HepG2 (cell line): ENCODE measurements around the gene OR2F2. TPM values are rescaled to one million over a fixed set of nuclear protein-coding genes. Genes with fewer than 3 reads are reported as not detected.

ENCODE experiments used
- ATAC-seq: fragments of 200-7000 bp; cut with Tn5 transposase; 3 replicates; pipeline ENCODE4 v1.9.1; 2020; ENCODE audit warnings: mild to moderate bottlenecking, moderate library complexity
- BruUV-seq: library from RNA; stranded (reverse); fragments of 400-500 nt; replicated peaks from 2 replicates; lab custom pipeline; 2021; lab: Mats Ljungman, UMichigan
- CTCF ChIA-PET: fragments of 300-600 bp; formaldehyde crosslinking; extraction: SDS; loops from one replicate; lab custom pipeline; 2021; ENCODE audit warnings: low total read pairs, inconsistent platforms, low intra/inter-chr PET ratio; lab: Yijun Ruan, JAX
- POLR2A ChIA-PET: fragments of 350-600 bp; sonication (Branson Sonifier 250); formaldehyde crosslinking; loops from one replicate; lab custom pipeline; 2020; ENCODE audit warnings: antibody characterized with exemption, inconsistent platforms; lab: Yijun Ruan, JAX
- DNase-seq: peaks from one replicate; pipeline ENCODE4 v3.0.0-alpha.2; 2015; ENCODE audit warnings: low spot score
- FAIRE-seq: peaks from 3 replicates; lab custom pipeline; 2011; peaks lifted over from hg19 to GRCh38; lab: Jason Lieb, UNC
- H2AFZ ChIP-seq: one replicate; pipeline ENCODE4 v1.6.1; 2011; ENCODE audit warnings: low read length, inconsistent platforms
- H3K27ac ChIP-seq: fragments of 300-600 bp; 3 replicates; pipeline ENCODE4 v1.8.0; 2011; ENCODE audit warnings: mixed run types, mild to moderate bottlenecking, mixed read lengths, low read length, inconsistent platforms; ENCODE audit not compliant: insufficient read depth; ENCODE audit errors: extremely low read length
- H3K27me3 ChIP-seq, 2 experiments: fragments of 200-600 bp in 1 of 2; 2 replicates in 1 of 2; 3 replicates in 1 of 2; pipeline versions ENCODE4 v1.6.0 to v1.8.0; 2011; ENCODE audit warnings: low read length in 2 of 2, mild to moderate bottlenecking in 2 of 2, moderate library complexity in 2 of 2, inconsistent platforms in 1 of 2; ENCODE audit not compliant: insufficient read depth in 2 of 2, control insufficient read depth in 1 of 2
- H3K36me3 ChIP-seq, 2 experiments: fragments of 200-600 bp in 1 of 2; replicated peaks in 1 of 2; 2 replicates in 1 of 2; 3 replicates in 1 of 2; pipeline versions ENCODE4 v1.5.1 to v1.8.0; 2011; ENCODE audit warnings: low read length in 2 of 2, inconsistent platforms in 1 of 2; ENCODE audit not compliant: insufficient read depth in 2 of 2, control insufficient read depth in 1 of 2
- H3K4me1 ChIP-seq: 2 replicates; pipeline ENCODE4 v1.5.1; 2012; ENCODE audit warnings: low read length, inconsistent platforms; ENCODE audit not compliant: insufficient read depth
- H3K4me2 ChIP-seq: 2 replicates; pipeline ENCODE4 v1.6.0; 2011; ENCODE audit warnings: low read depth, low read length, inconsistent platforms
- H3K4me3 ChIP-seq, 3 experiments: fragments of 200-600 bp in 1 of 3; sonication (generic), shearing (Covaris generic) in 1 of 3; replicated peaks in 1 of 3; 2 replicates each; pipeline ENCODE4 v1.5.1; 2011 to 2016; ENCODE audit warnings: low read length in 3 of 3, inconsistent platforms in 2 of 3, low read depth in 2 of 3, mild to moderate bottlenecking in 2 of 3, control low read depth in 1 of 3, mixed read lengths in 1 of 3; ENCODE audit not compliant: insufficient read depth in 1 of 3
- H3K79me2 ChIP-seq: one replicate; pipeline ENCODE4 v1.6.1; 2011; ENCODE audit warnings: low read length, inconsistent platforms; ENCODE audit not compliant: insufficient read depth
- H3K9ac ChIP-seq: 2 replicates; pipeline ENCODE4 v1.6.0; 2011; ENCODE audit warnings: mild to moderate bottlenecking, low read depth, low read length, inconsistent platforms; ENCODE audit not compliant: insufficient read depth
- H3K9me3 ChIP-seq: 2 replicates; pipeline ENCODE4 v1.5.1; 2012; ENCODE audit warnings: mild to moderate bottlenecking, low read length
- H4K20me1 ChIP-seq: 2 replicates; pipeline ENCODE4 v1.6.0; 2011; ENCODE audit warnings: inconsistent platforms, mild to moderate bottlenecking, low read length, moderate library complexity; ENCODE audit not compliant: insufficient read depth
- CSRNP2 ChIP-seq: sonication (generic); formaldehyde crosslinking; conservative IDR thresholded peaks from 2 replicates; pipeline ENCODE4 v1.8.0; 2022; ENCODE audit warnings: low read depth, missing genetic modification reagents
- HDAC1 ChIP-seq: sonication (generic); formaldehyde crosslinking; IDR thresholded peaks from 2 replicates; pipeline ENCODE4 v1.5.1; 2020; ENCODE audit warnings: mild to moderate bottlenecking, missing genetic modification reagents
- HMGA1 ChIP-seq: sonication (generic); formaldehyde crosslinking; conservative IDR thresholded peaks from 2 replicates; pipeline ENCODE4 v1.4.0; 2020; ENCODE audit warnings: missing genetic modification reagents
- MTF1 ChIP-seq: sonication (generic); formaldehyde crosslinking; IDR thresholded peaks from 2 replicates; pipeline ENCODE4 v1.5.0; 2020; ENCODE audit warnings: missing genetic modification reagents
- MXD3 ChIP-seq: IDR thresholded peaks from 2 replicates; pipeline ENCODE4 v1.6.1; 2016; ENCODE audit warnings: mild to moderate bottlenecking, missing biosample characterization, missing genetic modification reagents
- SATB2 ChIP-seq: sonication (generic); formaldehyde crosslinking; IDR thresholded peaks from 2 replicates; pipeline ENCODE4 v1.5.0; 2020; ENCODE audit warnings: missing genetic modification reagents
- SMAD1 ChIP-seq: sonication (generic); formaldehyde crosslinking; IDR thresholded peaks from 2 replicates; pipeline ENCODE4 v1.4.0; 2020; ENCODE audit warnings: missing genetic modification reagents, low read depth, mild to moderate bottlenecking, borderline replicate concordance
- TSC22D2 ChIP-seq: sonication (generic); formaldehyde crosslinking; IDR thresholded peaks from 2 replicates; pipeline ENCODE4 v1.5.1; 2020; ENCODE audit warnings: missing genetic modification reagents, mild to moderate bottlenecking, borderline replicate concordance
- ZFP37 ChIP-seq: sonication (generic); formaldehyde crosslinking; IDR thresholded peaks from 2 replicates; pipeline ENCODE4 v1.4.0; 2020; ENCODE audit warnings: missing genetic modification reagents, borderline replicate concordance
- ZFX ChIP-seq: sonication (generic); formaldehyde crosslinking; IDR thresholded peaks from 2 replicates; pipeline ENCODE4 v1.4.0; 2020; ENCODE audit warnings: mild to moderate bottlenecking, low read depth, missing genetic modification reagents, moderate library complexity
- ZKSCAN1 ChIP-seq: fragments of 150-350 bp; IDR thresholded peaks from 2 replicates; pipeline ENCODE4 v1.6.1; 2014; ENCODE audit warnings: low read length
- ZNF317 ChIP-seq: sonication (generic); formaldehyde crosslinking; IDR thresholded peaks from 2 replicates; pipeline ENCODE4 v1.5.0; 2020; ENCODE audit warnings: mild to moderate bottlenecking, missing genetic modification reagents
- ZNF382 ChIP-seq: sonication (generic); formaldehyde crosslinking; IDR thresholded peaks from 2 replicates; pipeline ENCODE4 v1.5.0; 2020; ENCODE audit warnings: missing genetic modification reagents, mild to moderate bottlenecking, borderline replicate concordance
- ZNF501 ChIP-seq: sonication (generic); formaldehyde crosslinking; IDR thresholded peaks from 2 replicates; pipeline ENCODE4 v1.5.1; 2020; ENCODE audit warnings: mild to moderate bottlenecking, moderate library complexity, missing genetic modification reagents
- ZNF713 ChIP-seq: sonication (generic); formaldehyde crosslinking; IDR thresholded peaks from 2 replicates; pipeline ENCODE4 v1.4.0; 2020; ENCODE audit warnings: mild to moderate bottlenecking, missing genetic modification reagents
- ZNF782 ChIP-seq: sonication (generic); formaldehyde crosslinking; IDR thresholded peaks from 2 replicates; pipeline ENCODE4 v1.4.0; 2020; ENCODE audit warnings: missing genetic modification reagents, mild to moderate bottlenecking, borderline replicate concordance
- ZNF792 ChIP-seq: IDR thresholded peaks from 2 replicates; pipeline ENCODE4 v1.6.1; 2016
- ZSCAN29 ChIP-seq: sonication (generic); formaldehyde crosslinking; conservative IDR thresholded peaks from 2 replicates; pipeline ENCODE4 v1.4.0; 2020; ENCODE audit warnings: mild to moderate bottlenecking, missing genetic modification reagents
- WGBS: methylation state at CpG from one replicate; pipeline ENCODE4 v1.1.6; 2017; ENCODE audit warnings: low lambda C conversion rate; 5-methylcytosine and 5-hydroxymethylcytosine counted together
- in situ Hi-C: cut with HindIII; loops from 2 replicates; pipeline ENCODE4 v1.10.0; 2017; ENCODE audit warnings: low pct_unique_long_range_greater_than_20kb; ENCODE audit not compliant: extremely low pct_ligation_motif_present
- intact Hi-C: fragments of 100-400 bp; cut with micrococcal nuclease; formaldehyde crosslinking; loops from one replicate; pipeline ENCODE4 v1.10.0; 2022; ENCODE audit not compliant: unreplicated experiment
- polyA plus RNA-seq, 8 experiments: library from polyadenylated mRNA; depleted of rRNA in 3 of 8; stranded (reverse) in 7 of 8; unstranded in 1 of 8; fragments of >200 nt; fragmentation: Illumina TruSeq in 4 of 8; extraction: Trizol in 4 of 8; gene quantifications; 2 replicates each; pipeline versions ENCODE4 v1.2.1 to v1.2.3, GENCODE V29; 2011 to 2016; ENCODE audit warnings: low read depth in 4 of 8, missing spikeins in 1 of 8, mixed read lengths in 1 of 8; ENCODE audit not compliant: insufficient read depth in 1 of 8
- total RNA-seq, 5 experiments: library from RNA; depleted of rRNA; stranded (reverse); fragments of >200 nt; fragmentation: Illumina TruSeq; extraction: Trizol; gene quantifications; 2 replicates each; pipeline ENCODE4 v1.2.3, GENCODE V29; 2016; ENCODE audit warnings: low read depth in 1 of 5

Gene OR2F2
- total and polyA plus RNA-seq, 2 of the 13 experiments (the other 11 are each of a cell fraction or from before 2014, with no cell fraction given), result 0.13 TPM; not detected in 1

- 40% methylated on average over 4 of the region's 4 CpGs for WGBS
- FAIRE-seq (no peak), ATAC-seq (no peak), DNase-seq (no peak)
- Histone ChIP-seq H3K9ac (no peak overlapping the region), H3K9me3 (peaks cover 4% of the 10 kb centered on the region; the same call in 1 of the 2 replicates), H3K4me3 (no peak overlapping the region), H3K4me1 (peaks cover 13% of the 10 kb centered on the region), H3K36me3 (no peaks in the 10 kb centered on the region), H2AFZ (no peak overlapping the region), H3K4me2 (no peak overlapping the region), H3K27ac (no peak overlapping the region), H4K20me1 (no peaks in the 10 kb centered on the region), H3K27me3 (no peaks in the 10 kb centered on the region), H3K79me2 (no peaks in the 10 kb centered on the region)
- BruUV-seq, result no TSS peak
- in situ Hi-C loops, result no loop called here
- CTCF ChIA-PET, result no interaction called here
- intact Hi-C loops, result no loop called here
- POLR2A ChIA-PET, result no interaction called here
- TF ChIP-seq ZNF382 (CRISPR knock-in tag) (no peak), MTF1 (CRISPR knock-in tag) (no peak), ZFX (no peak), CSRNP2 (no peak), ZNF782 (CRISPR knock-in tag) (no peak), ZKSCAN1 (no peak)
Observed at GRCh38 chr7:143967398-143967797, 32.4 kb downstream of the OR2F2 start.

GRCh38 chr7:143973870-143974416 is 38.9 kb downstream of the OR2F2 start:
- intact Hi-C loops (no loop called here), in situ Hi-C loops (no loop called here)
- ATAC-seq, result peak; percentile 39; the same call in 1 of the 3 replicates
- DNase-seq, result no peak
- Histone ChIP-seq H3K4me1 (peaks cover 15% of the 10 kb centered on the region), H3K79me2 (no peaks in the 10 kb centered on the region), H3K27me3 (no peaks in the 10 kb centered on the region), H2AFZ (peak overlapping the region; percentile 30), H4K20me1 (no peaks in the 10 kb centered on the region), H3K4me3 (no peak overlapping the region), H3K27ac (no peak overlapping the region), H3K9me3 (peaks cover 4% of the 10 kb centered on the region; the same call in 1 of the 2 replicates), H3K4me2 (no peak overlapping the region), H3K36me3 (no peaks in the 10 kb centered on the region), H3K9ac (no peak overlapping the region)
- FAIRE-seq, result no peak
- 73% methylated on average over 4 of the region's 4 CpGs for WGBS
- BruUV-seq, result no TSS peak
- ChIA-PET CTCF (no interaction called here), POLR2A (interaction anchor here (1.1 kb wide), 1 partner anchor 72 kb away, joined by 6 read pairs; the partner anchor contains the start of gene TCAF1)
- no peak for TF ChIP-seq ZNF792 (CRISPR knock-in tag)
- TF ChIP-seq ZNF501, result no peak
- no peak for TF ChIP-seq ZNF713 (CRISPR knock-in tag)
- no peak for TF ChIP-seq SATB2 (CRISPR knock-in tag)
- no peak for TF ChIP-seq ZNF317 (CRISPR knock-in tag)
- TF ChIP-seq HMGA1, result no peak
- TF ChIP-seq ZSCAN29 (CRISPR knock-in tag), result no peak
- TF ChIP-seq MXD3 (CRISPR knock-in tag), result no peak
- no peak for TF ChIP-seq SMAD1 (CRISPR knock-in tag)
- no peak for TF ChIP-seq HDAC1
- no peak for TF ChIP-seq ZFP37
- no peak for TF ChIP-seq TSC22D2 (CRISPR knock-in tag)
